IMR-90 (cell line): Measurements from ENCODE around the gene SLCO2B1. TPM values are rescaled to one million over a fixed set of nuclear protein-coding genes. Genes with fewer than 3 reads are reported as not detected.

ENCODE experiments used
- ATAC-seq: fragments of 200-7000 bp; cut with Tn5 transposase; 2 replicates; pipeline ENCODE4 v1.9.1; 2020; ENCODE audit warnings: low read depth, mild to moderate bottlenecking, moderate library complexity
- BruUV-seq: library from RNA; stranded (reverse); fragments of 400-500 nt; replicated peaks from 2 replicates; lab custom pipeline; 2021; lab: Mats Ljungman, UMichigan
- CTCF ChIA-PET: fragments of 300-600 bp; formaldehyde crosslinking; extraction: SDS; loops from one replicate; lab custom pipeline; 2021; ENCODE audit warnings: antibody characterized with exemption; lab: Yijun Ruan, JAX
- POLR2A ChIA-PET: fragments of 300-600 bp; sonication (Branson Sonifier 250); formaldehyde crosslinking; loops from one replicate; lab custom pipeline; 2022; ENCODE audit warnings: antibody characterized with exemption; ENCODE audit not compliant: unreplicated experiment; lab: Charles Lee
- DNase-seq: peaks from one replicate; pipeline ENCODE4 v3.0.0; 2013
- H2AFZ ChIP-seq: replicated peaks from 2 replicates; pipeline ENCODE3; 2013; ENCODE audit warnings: low read length, mild to moderate bottlenecking; ENCODE audit not compliant: poor library complexity
- H2AK5ac ChIP-seq: 2 replicates; pipeline ENCODE4 v1.6.1; 2013; ENCODE audit warnings: low read depth, low read length, inconsistent platforms
- H2AK9ac ChIP-seq: replicated peaks from 2 replicates; pipeline ENCODE3; 2013; ENCODE audit warnings: mild to moderate bottlenecking, low read depth, low read length, moderate library complexity; ENCODE audit not compliant: poor library complexity
- H2BK120ac ChIP-seq: 2 replicates; pipeline ENCODE4 v1.6.1; 2013; ENCODE audit warnings: low read depth, low read length, inconsistent platforms
- H2BK15ac ChIP-seq: 3 replicates; pipeline ENCODE4 v1.6.1; 2013; ENCODE audit warnings: low read depth, low read length, inconsistent platforms
- H2BK20ac ChIP-seq: 2 replicates; pipeline ENCODE4 v1.6.1; 2013; ENCODE audit warnings: low read depth, mild to moderate bottlenecking, inconsistent platforms, low read length, moderate library complexity
- H2BK5ac ChIP-seq: 2 replicates; pipeline ENCODE4 v1.6.1; 2013; ENCODE audit warnings: mild to moderate bottlenecking, low read depth, low read length, inconsistent platforms; ENCODE audit not compliant: poor library complexity, severe bottlenecking
- H3K14ac ChIP-seq: replicated peaks from 2 replicates; pipeline ENCODE4 v1.6.1; 2013; ENCODE audit warnings: low read depth, low read length, inconsistent platforms
- H3K18ac ChIP-seq: 2 replicates; pipeline ENCODE4 v1.6.1; 2013; ENCODE audit warnings: low read depth, low read length, control low read depth
- H3K23ac ChIP-seq: 2 replicates; pipeline ENCODE4 v1.6.1; 2013; ENCODE audit warnings: low read depth, low read length, inconsistent platforms
- H3K27ac ChIP-seq: 2 replicates; pipeline ENCODE4 v1.5.1; 2013; ENCODE audit warnings: mild to moderate bottlenecking, control low read depth, low read length; ENCODE audit not compliant: insufficient read depth
- H3K27me3 ChIP-seq: 2 replicates; pipeline ENCODE4 v1.6.1; 2013; ENCODE audit warnings: low read length; ENCODE audit not compliant: control insufficient read depth, insufficient read depth
- H3K36me3 ChIP-seq: 2 replicates; pipeline ENCODE4 v1.6.1; 2013; ENCODE audit warnings: low read length, mixed read lengths; ENCODE audit not compliant: control insufficient read depth, insufficient read depth
- H3K4ac ChIP-seq: 2 replicates; pipeline ENCODE4 v1.6.1; 2013; ENCODE audit warnings: low read depth, low read length, inconsistent platforms
- H3K4me1 ChIP-seq: 2 replicates; pipeline ENCODE4 v1.6.1; 2013; ENCODE audit warnings: low read length, mixed read lengths; ENCODE audit not compliant: control insufficient read depth, insufficient read depth
- H3K4me2 ChIP-seq: 2 replicates; pipeline ENCODE4 v1.6.1; 2013; ENCODE audit warnings: low read depth, mild to moderate bottlenecking, control low read depth, low read length, moderate library complexity
- H3K4me3 ChIP-seq: 2 replicates; pipeline ENCODE4 v1.5.1; 2013; ENCODE audit warnings: low read depth, mild to moderate bottlenecking, control low read depth, low read length, moderate library complexity; ENCODE audit not compliant: insufficient read depth
- H3K56ac ChIP-seq: 2 replicates; pipeline ENCODE4 v1.6.1; 2013; ENCODE audit warnings: low read length, inconsistent platforms; ENCODE audit not compliant: insufficient read depth; ENCODE audit errors: extremely low read depth
- H3K79me1 ChIP-seq, 2 experiments: 2 replicates each; pipeline ENCODE4 v1.6.1; 2013; ENCODE audit warnings: low read length in 2 of 2, inconsistent platforms in 1 of 2, low read depth in 1 of 2
- H3K9ac ChIP-seq: 2 replicates; pipeline ENCODE4 v1.6.1; 2013; ENCODE audit warnings: low read depth, low read length, control low read depth
- H3K9me1 ChIP-seq: 2 replicates; pipeline ENCODE4 v1.6.1; 2013; ENCODE audit warnings: low read length, inconsistent platforms; ENCODE audit not compliant: insufficient read depth
- H3K9me3 ChIP-seq: 2 replicates; pipeline ENCODE4 v1.6.1; 2013; ENCODE audit warnings: low read length; ENCODE audit not compliant: control insufficient read depth, insufficient read depth
- H4K20me1 ChIP-seq: 2 replicates; pipeline ENCODE4 v1.6.1; 2013; ENCODE audit warnings: low read length, inconsistent platforms; ENCODE audit not compliant: insufficient read depth
- H4K5ac ChIP-seq: 2 replicates; pipeline ENCODE4 v1.6.1; 2013; ENCODE audit warnings: mild to moderate bottlenecking, low read depth, low read length, control low read depth
- H4K8ac ChIP-seq, 2 experiments: 2 replicates each; pipeline ENCODE4 v1.6.1; 2013; ENCODE audit warnings: low read depth in 2 of 2, low read length in 2 of 2, control low read depth in 1 of 2, inconsistent platforms in 1 of 2
- H4K91ac ChIP-seq: 2 replicates; pipeline ENCODE4 v1.6.1; 2013; ENCODE audit warnings: low read depth, low read length, inconsistent platforms; ENCODE audit not compliant: insufficient read depth
- FOS ChIP-seq: fragments of 150-350 bp; IDR thresholded peaks from 2 replicates; pipeline ENCODE4 v1.6.1; 2016; ENCODE audit warnings: low read depth, low read length
- WGBS, 2 experiments: methylation state at CpG; one replicate each; pipeline versions ENCODE4 v1.1.5 to v1.1.7; 2013; ENCODE audit warnings: missing lambda C conversion rate in 2 of 2; ENCODE audit not compliant: insufficient read length in 1 of 2; ENCODE audit errors: extremely low coverage in 2 of 2; 5-methylcytosine and 5-hydroxymethylcytosine counted together
- dilution Hi-C: fragments of 300-500 bp; cut with HindIII; formaldehyde crosslinking; loops from one replicate; pipeline ENCODE4 v1.14.3; 2018; ENCODE audit warnings: low sequenced_read_pairs; ENCODE audit not compliant: unreplicated experiment
- in situ Hi-C: fragments of 300-500 bp; cut with MboI; formaldehyde crosslinking; loops from 3 replicates; pipeline ENCODE4 v1.14.3; 2019; ENCODE audit warnings: low sequenced_read_pairs, inconsistent platforms, mixed read lengths
- intact Hi-C: fragments of 100-400 bp; cut with micrococcal nuclease; formaldehyde crosslinking; loops from 2 replicates; pipeline ENCODE4 v1.10.0; 2022
- polyA plus RNA-seq, 3 experiments: library from polyadenylated mRNA; depleted of rRNA; stranded (reverse); fragments of >200 nt; gene quantifications; 2 replicates each; pipeline ENCODE4 v1.2.3, GENCODE V29; 2012; ENCODE audit warnings: low replicate concordance in 1 of 3
- total RNA-seq: library from RNA; depleted of rRNA; stranded (reverse); fragments of >200 nt; gene quantifications from 2 replicates; pipeline ENCODE4 v1.2.3, GENCODE V29; 2012
- TF ChIP-seq, protein P1 (sequence below): conservative IDR thresholded peaks from 2 replicates; pipeline ENCODE4 v1.5.1; 2012; ENCODE audit warnings: mild to moderate bottlenecking, low read depth, low read length, improper control_type of control experiment

Gene SLCO2B1
- total and polyA plus RNA-seq, 2 of the 4 experiments (the other 2 are of a cell fraction), result not detected

DNA sequence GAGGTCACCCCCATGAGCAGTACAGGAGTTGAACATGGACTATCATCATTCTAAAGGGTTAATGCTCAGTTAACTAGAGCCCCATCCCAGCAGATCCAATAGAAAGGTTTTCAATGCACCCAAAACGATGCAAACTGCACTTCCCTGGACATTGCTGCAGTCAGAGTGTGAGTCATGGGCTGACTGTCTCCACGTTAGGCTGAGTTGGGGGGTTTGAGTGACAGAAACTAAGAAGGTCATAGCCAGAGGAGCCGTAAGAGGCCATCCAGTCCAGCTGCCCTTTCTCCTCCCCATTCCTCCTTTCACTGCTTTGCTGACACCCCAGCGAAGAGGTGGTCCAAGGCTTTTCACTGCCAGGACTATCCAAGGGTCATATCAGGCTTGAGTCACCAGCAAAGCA is 43.7 kb upstream of the SLCO2B1 start:
- ChIA-PET CTCF (no interaction called here), POLR2A (no interaction called here)
- Histone ChIP-seq H3K56ac (no peak overlapping the region), H3K18ac (no peak overlapping the region), H3K27ac (no peak overlapping the region), H3K36me3 (no peaks in the 10 kb centered on the region), H4K20me1 (no peaks in the 10 kb centered on the region), H3K14ac (no peak overlapping the region), H3K27me3 (peaks cover 34% of the 10 kb centered on the region), H3K9me3 (peaks cover 13% of the 10 kb centered on the region; the same call in 1 of the 2 replicates), H2BK5ac (no peak overlapping the region), H3K9me1 (no peaks in the 10 kb centered on the region), H2BK15ac (no peak overlapping the region), H2AK5ac (no peak overlapping the region), H4K91ac (no peak overlapping the region), H4K5ac (no peak overlapping the region), H3K4me2 (no peak overlapping the region), H3K4me1 (peaks cover 3% of the 10 kb centered on the region; the same call in 1 of the 2 replicates), H3K4ac (no peak overlapping the region), H3K79me1 (no peaks in the 10 kb centered on the region), H3K9ac (no peak overlapping the region), H2BK120ac (no peak overlapping the region), H3K23ac (no peak overlapping the region), H2AFZ (no peak overlapping the region), H2BK20ac (no peak overlapping the region), H4K8ac (no peak overlapping the region), H3K4me3 (no peak overlapping the region), H2AK9ac (no peak overlapping the region)
- intact Hi-C loops, result no loop called here
- TF ChIP-seq, protein P1, sequence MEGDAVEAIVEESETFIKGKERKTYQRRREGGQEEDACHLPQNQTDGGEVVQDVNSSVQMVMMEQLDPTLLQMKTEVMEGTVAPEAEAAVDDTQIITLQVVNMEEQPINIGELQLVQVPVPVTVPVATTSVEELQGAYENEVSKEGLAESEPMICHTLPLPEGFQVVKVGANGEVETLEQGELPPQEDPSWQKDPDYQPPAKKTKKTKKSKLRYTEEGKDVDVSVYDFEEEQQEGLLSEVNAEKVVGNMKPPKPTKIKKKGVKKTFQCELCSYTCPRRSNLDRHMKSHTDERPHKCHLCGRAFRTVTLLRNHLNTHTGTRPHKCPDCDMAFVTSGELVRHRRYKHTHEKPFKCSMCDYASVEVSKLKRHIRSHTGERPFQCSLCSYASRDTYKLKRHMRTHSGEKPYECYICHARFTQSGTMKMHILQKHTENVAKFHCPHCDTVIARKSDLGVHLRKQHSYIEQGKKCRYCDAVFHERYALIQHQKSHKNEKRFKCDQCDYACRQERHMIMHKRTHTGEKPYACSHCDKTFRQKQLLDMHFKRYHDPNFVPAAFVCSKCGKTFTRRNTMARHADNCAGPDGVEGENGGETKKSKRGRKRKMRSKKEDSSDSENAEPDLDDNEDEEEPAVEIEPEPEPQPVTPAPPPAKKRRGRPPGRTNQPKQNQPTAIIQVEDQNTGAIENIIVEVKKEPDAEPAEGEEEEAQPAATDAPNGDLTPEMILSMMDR, result no peak
- 0 out of 2 replicates have a peak, but pooled peaks have one; percentile 11 for TF ChIP-seq FOS
- dilution Hi-C loops, result no loop called here
- in situ Hi-C loops, result no loop called here
- no peak for ATAC-seq
- peak; percentile 19 for DNase-seq
- 0% methylated on average over 1 of the region's 4 CpGs; no CpG with 5 or more reads in 1 of the 2 experiments for WGBS, 2 experiments
- BruUV-seq, result no TSS peak
